Stimulated activated naive CD8-positive, alpha-beta T cell treated with anti-CD3 and anti-CD28 coated beads, Interleukin-15, Interleukin-2, amounts not matched to agents 100 ng/mL and 50 ng/mL, for 24 hours (primary cell): ENCODE results near the gene YWHAE.
"Not testable (repeated sequence)": the region's sequence is repeated elsewhere in the genome, so short reads cannot be mapped to it uniquely, and the experiment has no call there.

Experiments
- H3K27ac Mint-ChIP-seq: one replicate; pipeline ENCODE4 v1.8.0; 2021; ENCODE audit warnings: mild to moderate bottlenecking, mixed read lengths
- H3K27me3 Mint-ChIP-seq: one replicate; pipeline ENCODE4 v1.8.0; 2021; ENCODE audit warnings: mixed read lengths
- H3K36me3 Mint-ChIP-seq: one replicate; pipeline ENCODE4 v1.8.0; 2021; ENCODE audit warnings: low read depth, mixed read lengths
- H3K4me1 Mint-ChIP-seq: one replicate; pipeline ENCODE4 v1.8.0; 2021; ENCODE audit warnings: low read depth, mixed read lengths
- H3K4me3 Mint-ChIP-seq: one replicate; pipeline ENCODE4 v1.8.0; 2021; ENCODE audit warnings: mild to moderate bottlenecking, mixed read lengths
- H3K9me3 Mint-ChIP-seq: one replicate; pipeline ENCODE4 v1.8.0; 2021; ENCODE audit warnings: mixed read lengths

The YWHAE gene

GRCh38 chr17:1420981-1421380, 21.0 kb upstream of the YWHAE start:
- no peak overlapping the region for H3K4me3 Mint-ChIP-seq
- peaks cover 21% of the 10 kb centered on the region for H3K4me1 Mint-ChIP-seq
- no peaks in the 10 kb centered on the region for H3K9me3 Mint-ChIP-seq
- no peak overlapping the region for H3K27ac Mint-ChIP-seq
- H3K27me3 Mint-ChIP-seq = no peaks in the 10 kb centered on the region
- peaks cover 38% of the 10 kb centered on the region for H3K36me3 Mint-ChIP-seq

DNA sequence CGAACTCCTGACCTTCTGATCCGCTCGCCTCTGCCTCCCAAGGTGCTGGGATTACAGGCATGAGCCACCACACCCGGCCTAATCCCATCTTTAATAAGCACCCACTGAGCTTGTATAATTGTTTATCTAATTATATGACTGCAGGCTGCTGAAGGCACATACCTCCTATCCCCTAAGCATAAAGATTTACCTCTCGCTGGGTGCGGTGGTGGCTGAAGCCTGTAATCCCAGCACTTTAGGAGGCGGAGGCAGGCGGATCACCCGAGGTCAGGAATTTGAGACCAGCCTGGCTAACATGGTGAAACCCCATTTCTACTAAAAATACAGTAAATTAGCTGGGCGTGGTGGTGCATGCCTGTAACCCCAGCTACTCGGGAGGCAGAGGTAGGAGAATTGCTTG, 20.1 kb upstream of the YWHAE start:
- H3K9me3 Mint-ChIP-seq = no peaks in the 10 kb centered on the region
- H3K36me3 Mint-ChIP-seq = peaks cover 30% of the 10 kb centered on the region
- no peak overlapping the region for H3K4me3 Mint-ChIP-seq
- H3K27me3 Mint-ChIP-seq = no peaks in the 10 kb centered on the region
- H3K4me1 Mint-ChIP-seq = peaks cover 18% of the 10 kb centered on the region
- no peak overlapping the region for H3K27ac Mint-ChIP-seq

GRCh38 chr17:1418476-1418875, 18.5 kb upstream of the YWHAE start:
- not testable (repeated sequence) for H3K4me3 Mint-ChIP-seq, H3K27me3 Mint-ChIP-seq, H3K27ac Mint-ChIP-seq, H3K9me3 Mint-ChIP-seq
- Mint-ChIP-seq H3K4me1 (peaks cover 10% of the 10 kb centered on the region), H3K36me3 (peaks cover 24% of the 10 kb centered on the region)

DNA sequence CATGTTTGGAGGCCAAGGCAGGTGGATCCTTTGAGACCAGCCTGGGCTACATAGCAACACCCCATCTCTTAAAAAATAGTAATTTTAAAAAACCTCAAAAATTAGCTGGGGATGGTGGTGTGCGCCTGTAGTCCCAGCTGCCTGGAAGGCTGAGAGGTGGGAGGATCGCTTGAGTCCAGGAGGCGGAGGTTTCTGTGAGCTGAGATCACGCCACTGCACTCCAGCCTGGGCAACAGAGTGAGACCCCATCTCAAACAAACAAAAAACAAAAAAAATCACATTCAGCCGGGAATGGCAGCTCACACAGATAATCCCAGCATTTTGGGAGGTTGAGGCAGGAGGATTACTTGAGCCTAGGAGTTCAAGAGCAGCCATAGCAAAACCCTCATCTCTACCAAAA, 16.4 kb upstream of the YWHAE start:
- Mint-ChIP-seq H3K27me3 (no peaks in the 10 kb centered on the region), H3K27ac (no peak overlapping the region)

DNA sequence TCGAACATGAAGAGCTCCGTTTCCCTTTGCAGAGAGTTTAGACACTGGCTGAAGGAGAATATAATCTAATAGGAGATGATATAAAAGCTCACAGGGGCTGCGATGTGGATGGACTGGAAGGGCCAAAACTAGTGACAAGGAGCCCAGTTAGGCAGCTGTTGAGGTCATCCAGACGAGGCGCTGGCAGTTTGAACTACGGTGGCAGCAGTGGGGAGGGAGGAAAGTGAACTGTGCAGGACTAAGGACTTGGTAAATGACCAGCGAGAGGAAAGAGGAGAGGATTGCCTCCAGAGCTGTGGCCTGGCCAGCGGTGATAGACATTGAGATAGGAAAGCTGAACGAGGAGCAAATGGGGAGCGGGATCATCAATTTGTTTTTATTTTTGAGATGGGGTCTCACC, 14.6 kb upstream of the YWHAE start:
- Mint-ChIP-seq H3K27ac (no peak overlapping the region), H3K4me3 (no peak overlapping the region), H3K9me3 (no peaks in the 10 kb centered on the region), H3K27me3 (no peaks in the 10 kb centered on the region), H3K36me3 (peaks cover 4% of the 10 kb centered on the region), H3K4me1 (no peaks in the 10 kb centered on the region)

More for the DNA sequence above, 16.4 kb upstream of the YWHAE start:
- Mint-ChIP-seq H3K4me3 (no peak overlapping the region), H3K36me3 (peaks cover 8% of the 10 kb centered on the region), H3K9me3 (no peaks in the 10 kb centered on the region), H3K4me1 (no peaks in the 10 kb centered on the region)

GRCh38 chr17:1414001-1414574, 14.1 kb upstream of the YWHAE start:
- Mint-ChIP-seq H3K9me3 (no peaks in the 10 kb centered on the region), H3K27me3 (no peaks in the 10 kb centered on the region), H3K36me3 (peaks cover 4% of the 10 kb centered on the region), H3K4me3 (no peak overlapping the region), H3K27ac (peak overlapping the region; percentile 1), H3K4me1 (no peaks in the 10 kb centered on the region)

DNA sequence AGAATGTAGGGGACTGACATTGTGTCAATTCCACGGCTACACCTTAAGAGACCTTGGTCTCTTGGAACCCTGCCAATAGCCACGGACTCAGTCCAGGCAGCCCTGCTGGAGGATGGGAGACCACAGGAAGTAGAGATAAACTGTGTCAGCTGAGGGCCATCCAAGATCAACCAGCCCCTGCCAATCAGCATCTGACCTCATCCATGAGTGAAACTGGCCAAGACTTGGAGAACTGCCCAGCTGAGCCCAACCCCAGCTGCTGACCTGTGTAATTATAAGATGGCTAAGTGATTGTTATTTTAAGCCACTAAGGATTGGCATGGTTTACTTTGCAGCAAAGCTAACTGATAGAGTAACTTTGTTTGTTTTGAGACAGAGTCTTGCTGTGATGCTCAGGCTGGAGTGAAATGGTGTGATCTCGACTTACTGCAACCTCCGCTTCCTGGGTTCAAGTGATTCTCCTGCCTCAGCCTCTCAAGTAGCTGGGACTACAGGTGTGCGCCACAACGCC, 13.3 kb upstream of the YWHAE start:
- H3K27ac Mint-ChIP-seq = no peak overlapping the region
- H3K27me3 Mint-ChIP-seq = no peaks in the 10 kb centered on the region
- no peaks in the 10 kb centered on the region for H3K4me1 Mint-ChIP-seq
- peaks cover 4% of the 10 kb centered on the region for H3K36me3 Mint-ChIP-seq
- no peak overlapping the region for H3K4me3 Mint-ChIP-seq
- H3K9me3 Mint-ChIP-seq = no peaks in the 10 kb centered on the region

GRCh38 chr17:1412185-1413110, 12.4 kb upstream of the YWHAE start:
- no peaks in the 10 kb centered on the region for H3K36me3 Mint-ChIP-seq
- no peaks in the 10 kb centered on the region for H3K9me3 Mint-ChIP-seq
- no peaks in the 10 kb centered on the region for H3K4me1 Mint-ChIP-seq
- no peaks in the 10 kb centered on the region for H3K27me3 Mint-ChIP-seq
- H3K27ac Mint-ChIP-seq = no peak overlapping the region
- no peak overlapping the region for H3K4me3 Mint-ChIP-seq

- Mint-ChIP-seq H3K27ac (no peak overlapping the region), H3K27me3 (no peaks in the 10 kb centered on the region), H3K36me3 (peaks cover 20% of the 10 kb centered on the region), H3K9me3 (no peaks in the 10 kb centered on the region), H3K4me3 (no peak overlapping the region), H3K4me1 (peaks cover 12% of the 10 kb centered on the region)
Measured at GRCh38 chr17:1402262-1402586, 2.2 kb upstream of the YWHAE start.

DNA sequence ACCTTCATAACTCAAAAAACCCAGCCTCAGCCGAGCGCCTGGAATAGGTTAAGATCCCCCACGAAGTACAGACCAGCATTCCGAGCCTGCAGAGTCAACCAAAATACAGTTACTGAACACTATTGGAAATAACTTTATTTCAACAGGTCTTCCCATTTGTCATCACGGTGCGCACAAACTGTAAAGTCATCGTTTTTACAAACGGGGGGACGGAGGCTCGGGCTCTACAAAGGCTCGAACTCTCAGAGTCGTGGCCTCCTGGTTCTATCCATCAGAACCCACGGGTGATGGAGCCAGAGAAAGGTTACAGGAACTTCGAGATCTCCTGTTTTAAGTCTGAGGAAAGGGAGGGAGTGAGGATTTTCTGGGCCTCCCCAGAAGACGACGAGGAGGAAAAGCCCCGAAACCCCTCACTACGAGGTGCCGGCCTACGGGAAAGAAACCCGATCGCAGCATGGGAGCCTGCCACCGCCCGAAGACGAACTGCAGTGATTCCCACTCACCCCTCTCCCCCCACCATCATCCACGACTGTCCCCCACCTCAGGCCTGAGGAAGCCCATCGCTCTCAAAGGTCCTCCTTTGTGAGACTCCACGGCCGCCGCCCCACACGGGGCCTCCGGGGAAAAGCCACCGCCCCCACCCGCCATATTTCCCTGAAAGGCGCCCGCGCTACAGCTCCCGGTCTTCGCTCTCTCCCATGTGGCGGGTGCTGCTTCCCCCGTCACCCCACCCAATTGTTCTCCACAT, 917 bp downstream of the YWHAE start:
- Mint-ChIP-seq H3K9me3 (no peaks in the 10 kb centered on the region), H3K4me3 (peak overlapping the region; percentile 99), H3K27me3 (no peaks in the 10 kb centered on the region), H3K36me3 (peaks cover 43% of the 10 kb centered on the region), H3K4me1 (peaks cover 42% of the 10 kb centered on the region), H3K27ac (peak overlapping the region; percentile 100)

DNA sequence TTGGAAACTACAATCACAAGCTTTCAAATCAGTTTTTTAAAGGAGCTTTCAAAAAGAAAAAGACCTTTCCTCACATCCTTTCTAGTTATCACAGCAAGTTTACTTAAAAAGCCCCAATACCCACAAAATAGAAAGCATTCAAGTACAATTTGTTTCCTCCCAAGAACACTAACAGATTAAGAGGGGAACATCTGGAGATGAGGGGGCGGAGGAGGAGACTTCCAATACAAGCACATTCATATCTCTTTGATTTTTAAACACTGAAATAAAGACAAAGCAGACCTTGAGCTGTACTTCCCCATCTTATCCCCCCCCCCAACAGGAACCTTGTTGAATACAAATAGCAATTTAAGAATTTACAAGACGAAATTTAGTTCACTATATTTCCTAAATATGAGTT, 2.0 kb downstream of the YWHAE start:
- H3K27me3 Mint-ChIP-seq = no peaks in the 10 kb centered on the region
- peaks cover 53% of the 10 kb centered on the region for H3K4me1 Mint-ChIP-seq
- H3K9me3 Mint-ChIP-seq = no peaks in the 10 kb centered on the region
- H3K4me3 Mint-ChIP-seq = peak overlapping the region; percentile 99
- peak overlapping the region; percentile 100 for H3K27ac Mint-ChIP-seq
- peaks cover 48% of the 10 kb centered on the region for H3K36me3 Mint-ChIP-seq

- not testable (repeated sequence) for H3K9me3 Mint-ChIP-seq, H3K27me3 Mint-ChIP-seq
- peaks cover 71% of the 10 kb centered on the region for H3K4me1 Mint-ChIP-seq
- H3K4me3 Mint-ChIP-seq = peak overlapping the region; percentile 57
- peak overlapping the region; percentile 80 for H3K27ac Mint-ChIP-seq
- H3K36me3 Mint-ChIP-seq = peaks cover 56% of the 10 kb centered on the region
Measured at GRCh38 chr17:1395876-1396665, 4.0 kb downstream of the YWHAE start.

DNA sequence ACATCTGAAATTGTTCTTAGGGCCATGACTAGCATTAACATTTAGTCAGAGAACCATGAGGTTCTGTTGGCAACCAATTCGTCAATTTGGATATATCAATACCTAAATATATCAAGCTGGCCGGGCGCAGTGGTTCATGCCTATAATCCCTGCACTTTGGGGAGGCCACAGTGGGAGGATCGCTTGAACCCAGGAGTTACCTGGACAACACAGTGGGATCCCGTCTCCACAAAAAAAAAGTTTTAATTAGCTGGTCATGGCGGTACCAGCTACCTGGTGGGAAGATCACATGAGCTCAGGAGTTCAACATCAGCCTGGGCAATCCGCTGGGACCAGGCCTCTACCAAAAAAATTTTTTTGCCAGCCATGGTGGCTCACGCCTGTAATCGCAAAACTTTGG, 8.4 kb downstream of the YWHAE start:
- Mint-ChIP-seq H3K36me3 (peaks cover 41% of the 10 kb centered on the region), H3K27me3 (no peaks in the 10 kb centered on the region), H3K27ac (no peak overlapping the region), H3K4me1 (peaks cover 87% of the 10 kb centered on the region), H3K9me3 (no peaks in the 10 kb centered on the region), H3K4me3 (peak overlapping the region; percentile 10)
